NCI-H2227 treated with DMSO at 0.1 percent for 48 hours (cell line): ENCODE data around the gene IGF2.

ENCODE experiments used
- DNase-seq: peaks from one replicate; lab custom pipeline; 2025; lab: John Stamatoyannopoulos, UW

Gene IGF2

DNA sequence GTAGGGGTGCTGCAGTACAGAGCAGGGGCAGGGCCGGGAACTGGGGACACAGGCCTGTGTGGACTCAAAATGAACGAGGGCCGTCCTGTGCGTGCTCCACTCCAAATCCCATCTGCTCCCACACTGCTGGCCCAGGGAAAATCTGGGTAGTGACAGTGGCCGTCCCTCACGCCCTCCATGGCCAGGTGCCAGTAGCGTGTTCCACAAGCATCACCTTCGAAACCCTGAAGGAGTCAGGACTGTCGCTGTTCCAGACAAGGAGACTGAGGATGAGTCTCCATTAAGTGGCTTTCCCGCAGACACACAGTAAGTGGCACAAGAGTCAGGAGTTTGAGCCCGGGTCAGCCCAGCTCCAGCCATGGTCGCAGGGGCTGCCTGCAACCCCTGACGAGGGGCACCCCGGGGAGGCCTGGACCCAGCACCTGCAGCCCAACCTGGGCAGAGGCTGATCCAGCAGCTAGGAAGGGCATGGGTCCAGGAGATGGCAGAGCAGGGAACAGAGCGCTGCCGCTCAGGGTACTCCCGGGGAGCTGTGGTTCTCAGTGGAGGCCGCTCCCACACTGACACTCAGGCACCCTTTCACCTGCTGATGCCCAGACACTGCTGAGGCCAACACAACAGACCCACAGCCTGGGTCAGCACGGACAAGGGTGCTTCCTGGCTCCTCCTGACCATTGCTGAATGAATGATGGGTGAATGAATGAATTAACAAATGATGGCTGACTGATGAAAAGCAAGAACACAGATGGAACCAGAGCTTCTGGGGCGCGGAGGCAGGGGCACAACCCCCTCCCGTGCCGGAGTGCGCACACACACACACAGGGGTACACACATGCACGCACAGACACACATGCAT is 35.3 kb downstream of the IGF2 start:
- DNase-seq = no peak

DNA sequence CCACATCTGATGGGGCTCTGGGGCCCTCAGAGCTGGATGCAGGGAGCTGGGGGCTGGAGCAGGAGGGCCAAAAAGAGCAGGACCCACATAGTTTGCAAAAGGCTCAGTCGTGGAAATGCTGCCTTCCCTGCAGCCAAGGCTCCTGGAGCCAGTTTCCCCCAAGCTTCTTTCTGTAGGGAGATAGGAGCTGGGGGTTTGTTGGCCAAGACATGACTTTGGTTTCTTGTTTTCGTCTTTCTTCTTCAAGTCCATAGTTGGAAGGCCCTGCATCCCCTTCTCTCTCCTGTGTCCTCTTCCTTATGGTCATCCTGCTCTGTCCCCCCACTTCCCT is 36.3 kb downstream of the IGF2 start:
- DNase-seq = no peak

DNA sequence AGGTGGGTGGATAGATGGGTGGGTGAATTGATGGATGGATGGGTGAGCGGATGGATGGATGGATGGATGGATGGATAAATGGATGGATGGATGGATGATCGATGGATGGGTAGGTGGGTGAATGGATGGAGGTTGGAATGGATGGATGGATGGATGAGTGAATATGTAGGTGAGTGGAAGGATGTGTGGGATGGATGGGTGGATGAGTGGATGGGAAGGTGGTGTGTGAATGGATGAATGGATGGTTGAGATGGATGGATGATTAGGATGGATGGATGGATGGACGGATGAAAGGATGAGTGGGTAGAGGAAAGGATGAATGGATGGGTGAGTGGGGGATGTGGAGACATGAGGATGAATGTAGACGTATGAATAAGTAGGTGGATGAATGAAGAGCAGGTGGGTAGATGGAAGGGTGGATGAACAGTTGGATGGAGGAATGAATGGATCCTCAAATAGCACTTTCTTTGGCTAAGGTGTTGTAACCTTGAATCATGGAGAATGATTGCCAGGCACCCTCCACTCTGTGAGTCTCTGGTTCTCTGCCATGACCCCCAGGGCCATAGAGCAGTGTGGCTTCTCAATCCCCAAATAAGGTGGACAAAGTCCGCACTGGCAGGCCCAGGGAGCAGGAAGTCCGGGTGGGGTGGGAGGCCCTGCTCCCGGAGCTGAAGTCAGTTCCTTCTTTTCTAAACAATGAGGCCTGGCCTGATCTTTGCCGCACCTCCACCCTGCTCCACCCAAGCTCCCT is 36.9 kb downstream of the IGF2 start:
- DNase-seq = no peak

DNA sequence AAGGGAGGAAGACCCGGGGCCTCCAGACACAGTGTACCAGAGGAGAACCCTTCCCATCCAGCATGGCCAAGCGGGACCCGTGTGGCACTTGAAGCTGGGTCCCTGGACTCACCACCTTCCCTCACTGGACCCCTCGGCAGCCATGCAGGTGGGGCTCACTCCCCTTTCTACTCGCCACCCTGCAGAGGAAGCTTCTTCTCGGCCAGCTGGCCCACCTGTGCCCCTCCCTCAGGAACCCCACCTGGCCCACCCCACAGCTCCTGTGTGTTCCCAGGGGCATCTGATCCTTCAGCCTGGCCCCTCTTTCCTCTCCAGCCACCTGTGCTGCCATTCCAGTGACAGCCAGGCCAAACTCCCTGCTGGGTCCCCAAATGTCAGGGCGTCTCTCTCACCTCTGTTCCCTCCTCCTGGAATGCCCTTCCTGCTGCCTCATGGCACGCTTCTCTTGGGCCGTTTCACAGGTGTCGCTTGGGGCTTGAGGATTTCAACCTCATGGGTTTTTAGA is 38.0 kb downstream of the IGF2 start:
- no peak for DNase-seq

DNA sequence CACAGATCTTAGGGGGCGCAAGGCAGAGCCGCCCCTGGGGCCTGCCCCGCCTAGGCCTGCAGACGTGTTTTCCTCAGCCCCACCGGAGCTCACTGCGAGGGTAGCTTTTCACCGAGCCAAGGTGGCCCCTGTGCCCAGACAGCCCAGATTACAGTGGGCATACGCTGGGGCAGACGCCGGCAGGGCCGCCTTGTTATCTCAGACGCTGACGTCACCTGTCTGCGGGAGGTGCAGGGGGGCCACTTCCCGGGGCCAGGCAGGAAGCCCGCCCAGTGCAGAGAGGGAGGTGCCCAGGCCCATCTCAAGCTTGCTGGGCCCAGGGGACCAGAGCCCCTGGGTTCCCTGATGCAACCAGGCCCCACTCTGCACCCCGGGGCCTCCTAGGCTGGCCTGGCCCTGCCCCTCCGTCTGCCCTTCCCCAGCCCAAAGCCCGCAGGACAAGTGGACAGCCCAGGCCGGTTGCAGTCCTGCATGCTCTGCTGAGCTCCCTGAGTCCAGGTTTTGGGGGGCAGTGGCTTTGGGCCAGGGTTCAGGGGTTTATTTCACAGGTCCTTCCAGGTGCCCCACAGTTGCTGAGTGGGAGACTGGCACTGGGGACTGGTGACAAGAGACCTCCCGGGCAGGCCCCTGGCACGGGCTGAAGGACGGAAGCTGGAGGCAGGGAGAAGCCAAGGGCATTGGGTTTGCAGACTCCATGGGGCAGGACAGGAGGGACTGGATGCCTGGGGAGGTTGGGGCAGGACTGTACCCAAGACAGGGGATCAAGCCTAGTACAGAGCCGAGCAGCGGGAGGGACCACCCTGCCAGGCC is 38.6 kb downstream of the IGF2 start:
- no peak for DNase-seq

DNA sequence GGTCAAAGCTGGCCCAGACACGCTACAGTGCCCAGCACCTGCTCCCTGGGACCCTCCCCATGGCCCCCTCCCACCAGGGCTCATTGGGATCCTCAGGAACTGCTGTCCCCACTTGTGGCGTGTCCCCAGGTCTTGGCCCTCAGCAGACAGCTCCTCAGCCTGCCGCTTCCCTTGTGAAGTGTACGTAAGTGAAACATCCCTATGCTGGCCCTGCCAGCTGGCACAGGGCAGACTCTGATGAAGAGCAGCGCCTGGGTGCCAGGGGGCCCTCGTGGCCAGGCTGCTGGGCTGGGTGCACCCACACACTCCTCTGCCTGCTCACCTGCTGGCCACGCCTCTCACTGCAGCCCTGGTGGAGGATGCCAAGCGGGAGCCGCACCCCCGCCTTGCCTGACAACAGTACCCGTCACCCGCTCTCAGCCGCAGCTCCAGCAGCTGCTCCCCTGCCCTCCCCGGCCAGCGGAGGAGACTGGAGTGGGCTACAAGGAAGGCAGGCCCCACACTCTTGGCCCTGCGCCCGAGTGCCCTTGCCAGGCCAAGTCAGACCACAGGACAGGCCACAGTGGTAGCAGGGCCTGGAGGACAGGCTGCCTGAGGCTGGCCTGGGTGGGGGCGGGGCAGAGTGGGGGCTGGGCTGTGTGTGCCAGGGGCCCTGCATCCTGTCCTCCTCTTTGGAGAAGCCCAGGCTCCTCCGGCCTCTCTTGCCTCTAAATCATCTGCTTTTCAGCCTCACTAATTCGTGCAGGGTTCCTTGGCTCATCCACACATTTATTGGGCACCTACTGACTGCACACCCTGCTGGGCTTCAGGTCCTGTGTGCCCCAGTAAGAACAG is 39.5 kb downstream of the IGF2 start:
- no peak for DNase-seq

DNA sequence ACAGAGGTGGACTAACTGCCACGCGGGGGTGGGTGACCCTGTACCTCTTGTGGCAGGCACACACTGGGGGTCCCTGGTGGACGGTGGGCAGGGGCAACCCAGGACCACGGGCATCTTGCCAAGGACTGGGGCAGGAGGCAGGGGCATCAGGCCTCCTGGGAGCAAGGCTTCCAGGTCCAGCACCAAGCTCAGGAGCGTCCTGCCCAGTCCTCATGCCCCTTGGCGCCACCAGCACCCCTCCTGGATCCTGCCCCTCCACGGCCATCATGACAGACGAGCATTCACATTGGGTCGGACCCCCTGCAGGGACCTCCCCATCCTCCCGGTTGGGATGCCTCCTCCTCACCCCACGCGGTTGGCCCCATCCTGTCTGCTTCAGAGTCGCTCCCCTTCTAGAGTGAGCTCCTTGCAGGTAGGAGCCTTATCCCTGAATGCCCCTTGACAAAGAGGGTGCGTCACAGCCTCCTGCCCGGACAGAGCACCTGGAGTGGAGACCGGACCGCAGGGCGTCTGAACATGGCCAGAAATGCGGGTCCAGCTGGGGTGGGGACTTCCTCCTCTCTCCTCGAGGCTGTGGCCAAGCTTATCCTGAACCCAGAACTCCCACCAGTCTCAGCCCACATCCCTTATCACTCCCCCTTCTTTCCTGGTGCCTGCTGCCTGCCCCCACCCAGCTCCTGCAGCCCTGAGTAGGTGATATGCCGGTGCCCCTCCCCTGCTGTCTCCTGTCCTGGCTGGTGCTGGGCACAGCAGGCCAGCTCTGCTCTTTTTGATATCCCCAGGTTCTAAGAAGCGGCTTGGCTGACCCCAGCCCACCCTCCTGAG is 40.3 kb downstream of the IGF2 start:
- no peak for DNase-seq

DNA sequence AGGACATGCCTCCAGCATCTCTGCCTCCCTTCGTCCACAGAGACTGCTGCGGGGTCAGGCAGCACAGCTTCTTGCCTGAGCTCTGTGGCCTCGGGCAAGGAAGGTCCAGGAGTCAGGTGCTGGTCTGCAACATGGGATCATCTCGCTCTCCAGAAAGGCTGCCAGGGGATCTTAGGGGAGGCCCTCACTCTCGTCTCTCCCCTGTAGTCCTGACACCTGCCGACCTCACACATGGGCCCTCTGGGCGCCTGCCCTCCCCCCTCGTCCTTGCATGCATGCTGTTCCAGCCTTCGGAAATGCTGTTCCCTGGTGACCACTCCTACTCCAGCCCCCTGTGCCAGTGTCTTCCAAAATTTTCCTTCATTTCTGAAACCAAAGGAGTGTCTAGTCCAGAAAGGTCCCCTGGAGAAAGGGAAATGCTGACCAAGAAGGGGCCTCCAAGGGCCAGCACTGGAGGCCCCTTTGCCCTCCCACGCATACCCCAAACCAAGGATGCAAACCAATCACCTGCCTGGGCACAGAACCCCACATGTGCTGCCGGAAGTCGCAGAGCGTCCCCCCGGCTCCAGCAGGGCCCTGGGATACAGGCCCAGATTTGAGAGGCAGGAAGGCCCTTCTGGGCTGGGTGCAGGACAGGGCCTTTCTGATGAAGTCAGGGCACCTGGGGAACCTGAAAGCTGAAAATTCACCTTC is 41.0 kb downstream of the IGF2 start:
- no peak for DNase-seq

DNA sequence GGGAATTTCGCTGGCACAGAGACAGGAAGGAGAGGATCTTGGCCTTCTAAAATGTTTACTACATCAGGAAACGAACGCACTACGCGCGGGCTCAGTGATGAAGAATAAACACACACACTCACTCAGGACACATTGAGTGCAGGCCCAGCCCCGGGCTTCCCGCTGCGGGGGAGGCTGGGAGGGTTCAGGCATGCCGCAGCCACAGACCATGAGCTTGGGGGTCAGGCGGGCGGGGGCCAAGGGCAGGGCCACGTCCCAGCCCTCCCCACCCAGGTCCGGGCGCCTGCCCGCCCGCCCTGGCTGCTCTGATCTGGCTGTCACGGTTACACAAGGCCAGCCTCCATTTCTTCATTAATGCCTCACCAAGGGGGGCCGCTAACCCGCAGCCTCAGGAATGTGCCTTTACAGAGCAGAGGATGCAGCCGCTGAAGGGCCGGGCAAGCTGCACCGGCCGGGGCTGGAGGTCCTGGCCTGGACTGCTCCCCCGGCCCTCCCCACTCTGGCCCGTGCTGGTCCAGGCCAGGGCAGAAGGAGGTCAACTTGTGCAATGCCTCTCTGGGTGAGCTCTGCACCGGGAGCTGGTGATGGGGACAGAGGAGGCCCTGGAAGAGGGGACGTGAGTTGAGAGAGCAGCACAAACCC is 41.7 kb downstream of the IGF2 start:
- DNase-seq = no peak

DNA sequence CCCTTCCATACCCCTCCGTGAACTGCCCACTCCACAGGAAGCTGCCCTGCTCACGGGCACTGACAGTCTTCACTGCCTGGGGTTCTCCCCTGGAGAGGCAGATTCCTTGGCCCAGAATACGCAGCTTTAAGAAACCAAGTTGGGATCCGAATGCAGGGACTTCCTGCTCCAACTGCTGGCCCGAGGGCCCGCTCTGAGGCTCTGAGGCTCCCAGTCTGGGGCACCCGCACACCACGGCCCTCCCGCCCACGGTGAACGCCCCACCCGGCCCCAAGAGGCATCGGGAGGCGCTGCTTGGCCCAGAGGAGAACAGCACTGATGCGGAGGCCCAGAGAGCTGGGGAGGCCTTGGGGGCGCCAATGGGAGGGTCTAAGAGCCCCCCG is 42.3 kb downstream of the IGF2 start:
- DNase-seq = no peak

DNA sequence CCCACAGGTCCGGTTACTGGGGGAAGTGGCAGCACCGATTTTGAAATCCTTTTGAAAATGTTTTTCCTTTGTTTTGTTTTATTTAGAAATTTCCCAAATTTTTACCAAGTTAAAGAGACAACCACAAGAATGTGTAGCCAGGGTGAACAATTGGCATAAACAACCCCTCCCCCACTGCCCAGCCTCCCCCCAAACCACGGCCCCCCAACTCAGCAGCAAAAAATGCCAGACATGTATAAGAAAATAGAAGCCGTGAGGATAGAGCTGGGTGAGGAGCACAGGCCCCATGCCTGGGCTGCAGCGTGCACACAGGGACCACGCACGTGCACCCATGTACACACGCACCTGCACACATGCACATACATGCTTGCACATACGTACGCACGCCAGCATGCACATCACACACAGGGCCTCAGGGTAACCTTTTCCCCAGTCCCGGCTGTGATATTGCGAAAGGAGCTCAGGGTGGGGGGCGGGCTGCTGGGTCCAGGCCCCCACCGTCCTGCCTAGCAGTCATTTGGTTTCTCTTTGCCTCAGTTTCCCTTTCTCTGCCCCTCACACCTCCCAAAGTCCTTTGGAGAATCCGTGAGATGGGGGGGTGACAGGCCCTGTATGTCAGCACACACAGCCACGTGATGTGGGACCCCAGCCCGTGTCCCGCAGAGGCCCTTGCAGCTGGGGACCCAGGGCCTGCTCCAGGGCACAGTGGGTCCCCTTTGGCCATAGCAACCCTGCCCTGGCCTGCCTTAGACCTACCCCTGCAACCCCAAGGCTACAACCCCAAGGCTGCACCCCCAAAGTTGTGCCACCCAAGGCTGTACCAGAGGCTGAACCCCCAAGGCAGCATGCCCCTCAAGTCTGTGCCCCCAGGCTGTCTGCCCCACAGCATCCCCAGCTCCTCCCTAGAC is 42.9 kb downstream of the IGF2 start:
- no peak for DNase-seq

DNA sequence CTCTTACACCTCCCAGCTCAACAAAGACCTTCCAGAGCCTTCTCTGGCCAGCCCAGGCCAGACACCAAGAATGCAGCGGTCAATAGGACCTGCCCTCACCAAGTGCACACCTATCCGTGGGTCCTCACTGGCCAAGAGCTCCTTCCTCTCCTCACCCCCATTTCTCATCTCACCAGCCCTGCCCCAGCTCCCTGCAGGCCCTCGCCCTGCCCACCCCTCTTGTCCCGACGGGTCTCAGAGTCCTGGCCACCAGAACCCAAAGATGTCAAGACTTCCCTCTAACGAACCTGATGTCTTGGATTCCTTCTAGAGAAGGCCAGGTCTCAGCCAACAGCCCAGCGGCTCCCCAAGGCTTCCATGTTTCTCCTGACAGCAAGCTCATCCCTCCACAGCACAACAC is 43.6 kb downstream of the IGF2 start:
- DNase-seq = no peak

DNA sequence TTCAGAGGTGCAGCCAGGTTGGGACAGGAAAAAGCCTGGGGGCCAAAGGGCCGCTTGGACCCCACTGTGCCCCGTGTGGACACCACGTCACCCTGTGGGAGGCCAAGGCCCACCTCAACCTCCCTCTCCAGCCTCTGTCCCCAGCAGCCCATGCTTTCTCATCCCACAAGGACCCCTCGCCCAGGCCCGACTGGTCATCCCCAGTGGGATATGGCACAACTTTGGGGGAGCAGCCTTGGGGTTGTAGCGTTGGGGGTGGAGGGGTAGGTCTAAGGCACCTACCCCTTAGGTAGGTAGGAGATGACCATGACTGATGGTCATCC is 44.0 kb downstream of the IGF2 start:
- no peak for DNase-seq

DNA sequence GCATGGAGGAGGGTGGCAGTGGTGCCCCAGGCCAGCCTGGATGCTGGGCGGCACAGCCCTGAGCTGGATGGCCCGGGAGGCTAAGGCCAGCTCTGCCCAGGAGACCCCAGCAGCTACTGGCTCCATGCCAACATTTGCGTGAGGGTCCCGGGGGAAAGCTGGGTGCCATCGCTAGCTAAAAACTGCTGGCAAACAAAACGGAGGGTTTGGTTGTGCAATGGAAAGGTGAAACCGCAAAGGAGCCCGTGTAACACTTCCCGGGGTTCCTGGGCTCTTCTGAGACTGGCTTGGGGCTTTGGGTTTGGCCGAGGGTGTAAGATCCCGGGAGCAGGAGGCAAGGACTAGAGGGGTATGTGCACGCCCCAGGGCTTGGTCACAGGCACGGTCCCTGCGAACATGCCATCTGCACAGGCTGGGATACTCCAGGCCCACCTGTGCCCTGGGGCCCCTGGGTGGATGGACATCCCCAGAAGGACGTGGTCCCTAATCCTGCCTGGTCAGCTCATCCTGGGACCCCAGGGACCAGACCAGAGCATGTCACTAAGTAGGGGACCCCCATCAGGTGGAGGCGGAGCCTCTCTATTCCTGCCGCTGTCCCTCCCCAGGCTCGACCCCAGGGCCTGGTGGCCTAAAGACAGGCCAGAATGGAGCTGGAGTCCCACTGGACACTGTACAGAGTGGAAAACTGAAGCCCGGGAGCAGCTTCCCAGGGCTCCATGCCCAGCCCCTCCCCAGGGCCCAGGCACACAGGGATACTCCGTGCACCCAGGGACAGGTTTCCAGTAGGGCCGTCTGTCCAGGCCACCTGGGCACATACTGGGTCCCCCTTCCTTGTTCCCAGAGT is 44.6 kb downstream of the IGF2 start:
- no peak for DNase-seq

DNA sequence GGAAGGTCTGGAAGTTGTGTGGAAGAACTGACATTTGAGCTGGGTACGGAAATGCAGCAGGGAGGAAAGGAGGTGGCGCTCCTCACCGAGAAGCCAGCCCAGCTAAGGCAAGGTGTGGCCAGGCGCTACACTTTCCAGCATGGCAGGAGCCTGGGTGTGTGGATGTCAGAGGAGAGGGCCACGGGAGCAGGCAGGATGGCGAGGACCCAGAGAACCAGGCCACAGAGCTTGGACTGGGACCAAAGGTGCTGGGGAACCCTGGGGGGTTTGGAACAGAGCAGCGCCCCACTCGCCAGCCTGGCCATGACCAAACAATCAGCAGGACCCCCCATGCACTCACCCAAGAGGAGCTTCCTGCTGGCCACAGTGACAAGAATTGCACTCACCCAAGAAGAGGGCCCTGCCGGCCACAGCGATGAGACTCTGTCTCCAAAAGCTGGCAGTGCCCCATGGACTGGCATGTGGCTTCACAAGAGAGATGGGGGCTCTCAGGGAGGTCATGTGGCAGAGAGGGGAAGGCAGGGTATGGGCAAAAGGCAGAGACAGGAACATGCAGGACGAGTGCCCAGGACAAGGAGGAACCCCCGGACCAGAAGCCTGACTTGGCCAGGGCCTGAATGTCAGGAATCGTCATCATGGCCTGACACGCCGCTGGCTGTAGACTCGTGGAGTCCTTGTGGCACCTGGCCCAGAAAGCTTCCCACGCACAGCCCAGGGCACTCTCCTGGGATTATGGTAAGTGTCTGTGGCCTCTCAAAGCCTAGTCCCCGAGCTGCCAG is 45.4 kb downstream of the IGF2 start:
- DNase-seq = no peak

DNA sequence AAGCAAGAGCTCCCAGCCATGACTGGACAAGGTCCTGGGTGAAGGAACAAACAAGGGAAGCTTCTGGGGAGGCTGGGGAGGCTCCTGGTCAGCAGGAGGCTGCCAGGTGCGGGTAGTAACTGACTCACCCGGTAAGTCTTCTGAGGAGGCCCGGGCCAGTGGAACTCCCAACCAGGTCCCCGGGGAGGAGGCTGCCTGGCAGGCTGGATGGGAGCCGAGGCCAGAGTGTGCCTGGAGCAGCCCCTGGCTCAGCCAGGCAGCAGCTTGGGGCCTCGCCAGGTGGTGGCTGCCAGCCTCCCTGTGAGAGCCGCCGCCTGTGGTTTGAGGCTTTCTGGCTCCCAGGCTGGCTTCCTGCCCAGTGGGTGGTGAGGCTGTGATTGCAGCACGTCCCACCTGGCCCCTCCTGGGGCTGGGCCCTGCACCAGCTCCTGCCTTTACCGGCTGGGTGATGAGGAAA is 46.2 kb downstream of the IGF2 start:
- DNase-seq = no peak

DNA sequence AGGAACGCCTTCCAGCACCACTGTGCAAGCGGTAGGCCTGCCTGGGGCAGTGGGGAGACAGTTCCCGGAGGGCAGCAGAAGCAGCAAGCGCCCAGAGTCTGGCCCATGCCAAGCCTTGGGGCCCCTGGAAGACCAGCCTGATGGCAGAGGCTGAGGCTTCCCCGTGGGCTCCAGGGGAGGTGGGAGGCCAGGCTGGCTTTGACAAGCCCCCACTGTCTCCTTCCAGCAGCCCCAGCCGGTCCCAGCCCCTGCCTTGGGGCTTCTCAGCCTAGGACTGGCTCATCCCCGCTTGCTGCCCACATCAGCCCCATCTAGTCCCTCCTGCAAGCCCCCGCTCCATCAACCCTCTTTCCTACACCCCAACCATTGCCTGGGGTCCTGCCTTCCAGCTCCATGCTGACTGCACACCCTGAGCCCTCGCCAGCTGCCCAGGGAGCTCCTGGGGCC is 46.7 kb downstream of the IGF2 start:
- DNase-seq = no peak
